ENCODE results near the gene GPBP1L1.

The GPBP1L1 gene

GRCh38 chr1:45594412-45594811, 91.9 kb downstream of the GPBP1L1 start:
- no peaks in the 10 kb centered on the region for H3K27me3 ChIP-seq (ENCODE audit: low read depth, low read length)
- H3K36me3 ChIP-seq (replicated peaks; ENCODE audit: low read depth, low read length), result peaks cover 22% of the 10 kb centered on the region
- H3K27ac ChIP-seq (ENCODE audit: low read length), result no peak overlapping the region
- H4K20me1 ChIP-seq (ENCODE audit: insufficient read depth, low read length), result peaks cover 41% of the 10 kb centered on the region
- H2AFZ ChIP-seq (ENCODE audit: low read depth, low read length), result no peak overlapping the region
- H3K9me3 ChIP-seq (ENCODE audit: insufficient read depth, low read length), result no peaks in the 10 kb centered on the region
- no peaks in the 10 kb centered on the region for H3K4me1 ChIP-seq (ENCODE audit: low read length)
- H3K4me3 ChIP-seq (ENCODE audit: low read length), result no peak overlapping the region
- TF ChIP-seq EZH2phosphoT487 (IDR thresholded peaks at IDR 0.05; ENCODE audit: low read depth) (no peak), CTCF (IDR thresholded peaks at IDR 0.05; ENCODE audit: low read depth, low read length) (no peak)
- H3K79me2 ChIP-seq (ENCODE audit: low read length), result peaks cover 94% of the 10 kb centered on the region
- H3K9ac ChIP-seq (ENCODE audit: low read length), result no peak overlapping the region
- no peak overlapping the region for H3K4me2 ChIP-seq (ENCODE audit: low read length)

GRCh38 chr1:45589861-45590260, 96.5 kb downstream of the GPBP1L1 start:
- H3K36me3 ChIP-seq (replicated peaks; ENCODE audit: low read depth, low read length), result peaks cover 21% of the 10 kb centered on the region
- H2AFZ ChIP-seq (ENCODE audit: low read depth, low read length), result no peak overlapping the region
- H3K4me1 ChIP-seq (ENCODE audit: low read length), result peaks cover 16% of the 10 kb centered on the region
- TF ChIP-seq EZH2phosphoT487 (IDR thresholded peaks at IDR 0.05; ENCODE audit: low read depth) (no peak), CTCF (IDR thresholded peaks at IDR 0.05; ENCODE audit: low read depth, low read length) (no peak)
- no peaks in the 10 kb centered on the region for H3K27me3 ChIP-seq (ENCODE audit: low read depth, low read length)
- H3K4me3 ChIP-seq (ENCODE audit: low read length), result no peak overlapping the region
- H3K9ac ChIP-seq (ENCODE audit: low read length), result no peak overlapping the region
- no peak overlapping the region for H3K27ac ChIP-seq (ENCODE audit: low read length)
- H4K20me1 ChIP-seq (ENCODE audit: insufficient read depth, low read length), result peaks cover 59% of the 10 kb centered on the region
- H3K9me3 ChIP-seq (ENCODE audit: insufficient read depth, low read length), result no peaks in the 10 kb centered on the region
- peaks cover 97% of the 10 kb centered on the region for H3K79me2 ChIP-seq (ENCODE audit: low read length)
- no peak overlapping the region for H3K4me2 ChIP-seq (ENCODE audit: low read length)

- H4K20me1 ChIP-seq (ENCODE audit: insufficient read depth, low read length), result peaks cover 62% of the 10 kb centered on the region
- H3K27ac ChIP-seq (ENCODE audit: low read length), result peak overlapping the region; percentile 15; the same call in 1 of the 2 replicates
- H3K27me3 ChIP-seq (ENCODE audit: low read depth, low read length), result no peaks in the 10 kb centered on the region
- H3K36me3 ChIP-seq (replicated peaks; ENCODE audit: low read depth, low read length), result peaks cover 14% of the 10 kb centered on the region
- peak overlapping the region; percentile 93 for H3K4me3 ChIP-seq (ENCODE audit: low read length)
- no peak overlapping the region for H2AFZ ChIP-seq (ENCODE audit: low read depth, low read length)
- TF ChIP-seq EZH2phosphoT487 (IDR thresholded peaks at IDR 0.05; ENCODE audit: low read depth) (no peak), CTCF (IDR thresholded peaks at IDR 0.05; ENCODE audit: low read depth, low read length) (no peak; the same call in 1 of the 2 replicates)
- H3K9me3 ChIP-seq (ENCODE audit: insufficient read depth, low read length), result no peaks in the 10 kb centered on the region
- peaks cover 79% of the 10 kb centered on the region for H3K79me2 ChIP-seq (ENCODE audit: low read length)
- peak overlapping the region; percentile 96 for H3K4me2 ChIP-seq (ENCODE audit: low read length)
- no peak overlapping the region for H3K9ac ChIP-seq (ENCODE audit: low read length)
- H3K4me1 ChIP-seq (ENCODE audit: low read length), result peaks cover 27% of the 10 kb centered on the region
Measured at GRCh38 chr1:45586769-45587168, 99.6 kb downstream of the GPBP1L1 start.

GRCh38 chr1:45585496-45586075, 100.7 kb downstream of the GPBP1L1 start:
- TF ChIP-seq EZH2phosphoT487 (IDR thresholded peaks at IDR 0.05; ENCODE audit: low read depth), result no peak
- no peak for TF ChIP-seq CTCF (IDR thresholded peaks at IDR 0.05; ENCODE audit: low read depth, low read length)
- H3K36me3 ChIP-seq (replicated peaks; ENCODE audit: low read depth, low read length), result peaks cover 14% of the 10 kb centered on the region
- no peaks in the 10 kb centered on the region for H3K27me3 ChIP-seq (ENCODE audit: low read depth, low read length)
- H3K79me2 ChIP-seq (ENCODE audit: low read length), result peaks cover 67% of the 10 kb centered on the region
- H3K4me1 ChIP-seq (ENCODE audit: low read length), result peaks cover 27% of the 10 kb centered on the region
- H2AFZ ChIP-seq (ENCODE audit: low read depth, low read length), result no peak overlapping the region
- peak overlapping the region; percentile 92 for H3K9ac ChIP-seq (ENCODE audit: low read length)
- peak overlapping the region; percentile 93 for H3K4me3 ChIP-seq (ENCODE audit: low read length)
- peak overlapping the region; percentile 96 for H3K4me2 ChIP-seq (ENCODE audit: low read length)
- no peaks in the 10 kb centered on the region for H3K9me3 ChIP-seq (ENCODE audit: insufficient read depth, low read length)
- H3K27ac ChIP-seq (ENCODE audit: low read length), result no peak overlapping the region
- peaks cover 55% of the 10 kb centered on the region for H4K20me1 ChIP-seq (ENCODE audit: insufficient read depth, low read length)

All from OCI-LY3 (cell line).